Fibroblast of the aortic adventitia (primary cell): ENCODE data around the gene ATN1. TPM values are rescaled to one million over a fixed set of nuclear protein-coding genes. Genes with fewer than 3 reads are reported as not detected.

ENCODE experiments used
- DNase-seq: peaks from one replicate; pipeline ENCODE4 v3.0.0-alpha.2; 2010; ENCODE audit warnings: low read depth
- H3K4me3 ChIP-seq: 2 replicates; pipeline ENCODE4 v1.5.1; 2011; ENCODE audit warnings: low read depth, mild to moderate bottlenecking, control low read depth, low read length, moderate library complexity
- total RNA-seq: library from RNA; depleted of rRNA; stranded (reverse); fragments of >200 nt; gene quantifications from 2 replicates; pipeline ENCODE4 v1.2.3, GENCODE V29; 2012; ENCODE audit warnings: low replicate concordance
- TF ChIP-seq, protein P1 (sequence below): IDR thresholded peaks from 2 replicates; pipeline ENCODE4 v1.5.1; 2011; ENCODE audit warnings: mild to moderate bottlenecking, low read length, control low read depth, inconsistent platforms; ENCODE audit not compliant: insufficient read depth

The ATN1 gene
- total RNA-seq, 1 donor: 13.6 TPM

DNA sequence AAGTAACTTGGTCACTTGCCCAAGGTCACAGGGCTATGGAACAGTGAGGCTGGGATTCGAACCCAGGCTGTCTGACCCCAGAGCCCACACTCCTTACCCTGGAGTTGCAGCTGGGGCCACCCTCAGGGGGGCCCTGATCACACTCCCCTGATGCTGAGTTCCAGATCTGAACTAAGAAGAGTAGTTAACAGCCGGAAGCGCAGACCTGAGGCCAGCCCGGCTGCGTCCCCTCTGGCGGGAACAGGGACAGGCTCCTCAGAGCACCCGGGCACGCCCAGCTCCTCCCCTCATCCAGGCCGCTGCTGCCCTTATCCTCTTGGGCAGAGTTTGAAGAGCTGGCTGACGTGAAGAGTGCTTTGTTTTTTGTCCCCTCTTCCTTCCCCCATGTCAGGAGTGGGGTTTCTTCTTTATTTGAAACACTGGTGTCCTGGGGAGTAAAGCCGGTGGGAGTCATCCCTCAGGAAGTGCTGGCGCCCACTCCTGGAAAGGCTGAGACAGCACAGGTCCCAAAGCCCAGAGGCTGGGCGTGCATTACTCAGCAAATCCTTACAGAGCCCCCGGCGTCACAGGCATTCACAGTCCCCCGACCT lies 34.0 kb downstream of the ATN1 start:
- peak overlapping the region; percentile 18 for H3K4me3 ChIP-seq
- TF ChIP-seq, protein P1, sequence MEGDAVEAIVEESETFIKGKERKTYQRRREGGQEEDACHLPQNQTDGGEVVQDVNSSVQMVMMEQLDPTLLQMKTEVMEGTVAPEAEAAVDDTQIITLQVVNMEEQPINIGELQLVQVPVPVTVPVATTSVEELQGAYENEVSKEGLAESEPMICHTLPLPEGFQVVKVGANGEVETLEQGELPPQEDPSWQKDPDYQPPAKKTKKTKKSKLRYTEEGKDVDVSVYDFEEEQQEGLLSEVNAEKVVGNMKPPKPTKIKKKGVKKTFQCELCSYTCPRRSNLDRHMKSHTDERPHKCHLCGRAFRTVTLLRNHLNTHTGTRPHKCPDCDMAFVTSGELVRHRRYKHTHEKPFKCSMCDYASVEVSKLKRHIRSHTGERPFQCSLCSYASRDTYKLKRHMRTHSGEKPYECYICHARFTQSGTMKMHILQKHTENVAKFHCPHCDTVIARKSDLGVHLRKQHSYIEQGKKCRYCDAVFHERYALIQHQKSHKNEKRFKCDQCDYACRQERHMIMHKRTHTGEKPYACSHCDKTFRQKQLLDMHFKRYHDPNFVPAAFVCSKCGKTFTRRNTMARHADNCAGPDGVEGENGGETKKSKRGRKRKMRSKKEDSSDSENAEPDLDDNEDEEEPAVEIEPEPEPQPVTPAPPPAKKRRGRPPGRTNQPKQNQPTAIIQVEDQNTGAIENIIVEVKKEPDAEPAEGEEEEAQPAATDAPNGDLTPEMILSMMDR: peak; percentile 63
- peak; percentile 75 for DNase-seq

DNA sequence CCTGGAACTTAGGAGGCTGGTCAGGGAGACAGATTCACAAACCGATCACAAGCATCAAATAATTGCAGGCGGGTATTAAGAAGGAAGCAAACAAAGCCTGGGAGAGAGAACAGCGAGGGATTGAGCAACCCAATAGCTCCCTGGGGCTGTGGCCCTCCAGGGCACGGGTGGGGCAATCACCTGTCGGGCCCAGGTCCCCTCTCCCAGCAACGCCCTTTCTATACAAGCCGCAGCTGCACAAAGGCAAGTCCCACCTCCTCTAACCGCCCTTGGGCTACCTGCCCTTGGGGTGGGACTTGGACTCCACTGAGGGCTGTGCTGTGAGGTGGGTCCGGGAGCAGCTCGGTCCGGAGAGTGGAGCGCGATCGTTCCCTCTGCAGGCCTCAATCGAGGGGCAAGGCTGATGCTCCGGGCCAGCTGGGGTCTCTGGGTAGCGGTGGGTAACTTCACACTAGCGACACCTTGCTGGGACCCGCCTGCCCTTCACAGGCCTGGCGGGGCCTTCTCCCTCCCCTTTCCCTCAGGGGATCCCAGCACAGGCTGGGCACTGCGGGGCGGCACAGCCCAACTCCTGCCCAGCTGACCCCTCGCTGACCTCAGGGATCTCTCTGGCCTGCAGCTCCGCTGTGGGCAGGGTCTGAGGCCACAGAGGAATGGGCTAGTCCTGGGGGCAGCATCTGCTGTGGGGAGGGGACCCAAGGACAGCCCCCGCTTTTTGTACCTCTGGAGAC lies 34.7 kb downstream of the ATN1 start:
- H3K4me3 ChIP-seq: no peak overlapping the region
- DNase-seq: no peak
- TF ChIP-seq, protein P1: no peak

DNA sequence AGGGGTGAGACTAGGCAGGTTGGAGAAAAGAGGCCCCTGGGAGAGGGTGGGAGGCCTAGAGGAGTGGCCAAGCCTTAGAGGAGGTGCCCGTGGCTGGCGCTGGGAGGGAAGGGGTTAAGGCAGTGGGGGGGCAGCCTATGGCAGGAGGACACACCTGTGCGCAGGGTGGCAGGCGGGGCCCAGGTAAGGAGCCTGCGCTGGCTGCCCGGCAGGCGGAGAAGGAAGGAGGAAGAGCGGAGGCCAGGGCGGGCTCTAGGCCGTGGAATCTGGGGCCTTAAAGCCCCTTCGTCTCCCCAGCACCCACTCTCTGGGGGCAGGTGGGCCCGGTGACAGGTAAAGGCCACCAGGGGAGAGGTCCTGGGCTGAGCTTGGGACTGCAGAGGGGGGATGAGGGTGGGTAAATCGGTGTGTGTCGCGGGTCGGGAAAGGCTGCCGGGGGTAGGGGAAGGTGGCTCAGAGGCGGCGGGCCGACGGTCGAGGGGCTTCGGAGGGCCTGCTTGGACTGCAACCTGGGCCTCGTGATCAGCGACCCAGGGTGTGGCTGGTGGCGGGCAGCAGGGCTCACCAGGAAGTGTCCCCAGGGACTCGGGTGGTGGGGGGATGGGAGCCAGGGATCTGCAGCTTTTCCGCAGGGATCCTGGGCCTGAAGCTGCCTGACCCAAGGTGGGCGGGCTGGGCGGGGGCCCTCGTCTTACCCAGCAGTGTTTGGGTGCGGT lies 35.4 kb downstream of the ATN1 start:
- no peak overlapping the region for H3K4me3 ChIP-seq
- no peak for DNase-seq
- TF ChIP-seq, protein P1: no peak

DNA sequence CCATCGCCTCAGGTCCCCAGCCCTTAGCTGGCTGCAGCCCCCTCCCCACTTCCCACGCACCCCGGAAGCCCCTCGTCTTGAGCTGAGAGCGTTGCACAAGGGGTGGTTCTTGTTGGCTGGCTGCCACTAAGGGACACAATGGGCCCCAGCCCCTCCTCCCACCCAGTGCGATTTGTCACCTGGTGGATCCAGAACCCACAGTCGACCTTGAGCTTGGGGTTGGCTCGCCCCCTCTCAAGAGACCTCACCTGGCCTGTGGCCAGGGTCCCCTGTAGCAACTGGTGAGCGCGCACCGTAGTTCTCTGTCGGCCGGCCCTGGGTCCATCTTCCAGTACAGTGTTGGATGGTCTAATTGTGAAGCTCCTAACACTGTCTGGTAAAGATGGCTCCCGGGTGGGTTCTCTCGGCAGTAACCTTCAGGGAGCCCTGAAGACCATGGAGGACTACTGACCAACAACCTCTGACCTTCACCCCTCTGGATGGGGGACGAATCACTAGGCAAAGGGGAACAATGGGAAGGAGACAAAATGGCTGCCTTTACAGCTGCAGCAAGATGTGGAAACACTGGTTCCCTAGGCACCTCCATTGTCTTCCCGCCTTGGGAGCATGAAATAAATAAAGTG lies 36.1 kb downstream of the ATN1 start:
- TF ChIP-seq, protein P1: no peak
- DNase-seq: no peak
- no peak overlapping the region for H3K4me3 ChIP-seq

DNA sequence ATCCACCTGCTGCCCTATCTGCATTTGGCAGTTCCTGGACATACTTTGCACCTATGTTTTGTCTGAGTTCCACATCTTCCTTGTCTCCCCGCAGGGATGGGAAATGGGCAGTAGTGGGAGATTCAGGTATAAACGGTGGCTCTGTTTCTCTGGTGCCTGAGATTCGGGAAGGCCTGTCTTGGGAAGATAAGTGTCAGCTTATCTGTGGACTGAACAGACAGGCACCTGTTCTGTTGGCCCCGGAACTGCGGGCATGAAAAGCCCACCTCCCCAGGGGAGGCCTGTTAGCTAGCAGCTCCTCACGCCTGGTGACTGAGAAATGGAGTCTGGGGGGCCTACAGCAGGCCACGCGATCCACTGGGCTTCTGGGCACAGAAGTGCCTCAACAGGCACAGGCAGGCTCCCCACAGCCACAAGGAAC lies 36.9 kb downstream of the ATN1 start:
- DNase-seq: no peak
- no peak overlapping the region for H3K4me3 ChIP-seq
- TF ChIP-seq, protein P1: no peak

DNA sequence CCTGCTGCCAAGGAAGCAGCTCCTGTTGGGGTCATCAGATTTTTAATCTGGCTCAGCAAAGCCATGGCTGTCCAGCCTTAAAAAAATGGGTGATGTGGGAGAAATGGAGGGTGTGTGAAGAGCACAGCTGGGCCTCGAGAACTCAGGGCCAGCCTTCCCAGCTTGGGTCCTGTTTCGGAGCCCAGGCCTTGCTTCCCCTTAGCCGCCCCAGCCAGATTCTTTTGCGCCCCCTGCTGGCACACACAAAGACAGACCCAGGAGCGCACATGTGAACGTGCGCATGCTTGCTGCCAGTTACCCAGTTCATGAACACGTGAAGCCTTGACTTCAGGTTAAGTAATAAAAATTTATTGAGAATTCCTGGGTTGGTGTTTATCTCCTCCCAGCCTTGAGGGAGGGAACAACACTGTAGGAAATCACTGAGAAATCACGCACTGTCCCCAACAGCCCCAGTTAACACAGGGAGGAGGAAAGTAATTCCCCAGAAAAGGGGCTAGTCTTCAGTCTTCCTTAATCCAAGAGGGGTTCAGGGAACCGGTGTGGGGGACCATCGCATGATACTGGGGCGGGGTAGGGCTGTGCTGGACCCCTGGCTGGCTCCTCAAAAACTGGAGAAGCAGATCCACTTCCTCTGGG lies 37.4 kb downstream of the ATN1 start:
- peak; percentile 87 for DNase-seq
- TF ChIP-seq, protein P1: peak; percentile 89
- no peak overlapping the region for H3K4me3 ChIP-seq
